Duodenal mucosa (tissue), 2 donors: ENCODE data around the gene DUOX1.

Experiments
- H3K27ac ChIP-seq: one replicate; pipeline ENCODE4 v1.7.0; 2013; ENCODE audit warnings: low read depth, low read length
- H3K27me3 ChIP-seq, 2 donors: one replicate each; pipeline ENCODE4 v1.7.0; 2013; ENCODE audit warnings: low read length in 2 of 2, control low read depth in 1 of 2; ENCODE audit not compliant: insufficient read depth in 2 of 2, control insufficient read depth in 1 of 2
- H3K36me3 ChIP-seq, 2 donors: one replicate each; pipeline ENCODE4 v1.7.0; 2013; ENCODE audit warnings: low read length in 2 of 2, control low read depth in 1 of 2; ENCODE audit not compliant: insufficient read depth in 2 of 2, control insufficient read depth in 1 of 2
- H3K4me1 ChIP-seq, 2 donors: one replicate each; pipeline ENCODE4 v1.7.0; 2013; ENCODE audit warnings: low read length in 2 of 2, control low read depth in 1 of 2; ENCODE audit not compliant: insufficient read depth in 2 of 2, control insufficient read depth in 1 of 2
- H3K4me3 ChIP-seq, 2 donors: one replicate each; pipeline ENCODE4 v1.7.0; 2013; ENCODE audit warnings: low read length in 2 of 2, low read depth in 1 of 2
- H3K9ac ChIP-seq, 2 donors: one replicate each; pipeline ENCODE4 v1.7.0; 2013; ENCODE audit warnings: low read length in 2 of 2, low read depth in 1 of 2
- H3K9me3 ChIP-seq, 2 donors: one replicate each; pipeline ENCODE4 v1.7.0; 2013; ENCODE audit warnings: low read length in 2 of 2, control low read depth in 1 of 2; ENCODE audit not compliant: control insufficient read depth in 1 of 2

The DUOX1 gene

GRCh38 chr15:45151998-45152828, 22.4 kb downstream of the DUOX1 start:
- Histone ChIP-seq H3K4me1 (no peaks in the 10 kb centered on the region), H3K4me3 (no peak overlapping the region), H3K9ac (no peak overlapping the region), H3K27me3 (no peaks in the 10 kb centered on the region), H3K9me3 (no peaks in the 10 kb centered on the region), H3K36me3 (no peaks in the 10 kb centered on the region), H3K27ac (no peak overlapping the region)

- Histone ChIP-seq H3K4me1 (no peaks in the 10 kb centered on the region), H3K36me3 (no peaks in the 10 kb centered on the region), H3K4me3 (no peak overlapping the region), H3K27ac (no peak overlapping the region), H3K27me3 (no peaks in the 10 kb centered on the region), H3K9me3 (no peaks in the 10 kb centered on the region), H3K9ac (no peak overlapping the region)
These were observed 25.9 kb downstream of the DUOX1 start for GRCh38 chr15:45155739-45156138.

- Histone ChIP-seq H3K27me3 (no peaks in the 10 kb centered on the region), H3K9me3 (no peaks in the 10 kb centered on the region), H3K36me3 (no peaks in the 10 kb centered on the region), H3K4me1 (no peaks in the 10 kb centered on the region), H3K9ac (no peak overlapping the region), H3K4me3 (no peak overlapping the region), H3K27ac (no peak overlapping the region)
These were observed 27.1 kb downstream of the DUOX1 start for GRCh38 chr15:45156744-45157455.

- Histone ChIP-seq H3K9ac (no peak overlapping the region), H3K4me3 (no peak overlapping the region), H3K4me1 (peaks cover 3 to 4% of the 10 kb centered on the region in 2 donors), H3K27me3 (no peaks in the 10 kb centered on the region), H3K36me3 (no peaks in the 10 kb centered on the region), H3K27ac (no peak overlapping the region), H3K9me3 (no peaks in the 10 kb centered on the region)
These were observed 28.2 kb downstream of the DUOX1 start for GRCh38 chr15:45157974-45158373.

GRCh38 chr15:45161666-45162065, 31.9 kb downstream of the DUOX1 start:
- no peak overlapping the region for H3K9ac ChIP-seq
- H3K27ac ChIP-seq = no peak overlapping the region
- no peaks in the 10 kb centered on the region for H3K27me3 ChIP-seq
- no peaks in the 10 kb centered on the region for H3K36me3 ChIP-seq
- no peaks in the 10 kb centered on the region for H3K9me3 ChIP-seq
- H3K4me3 ChIP-seq = no peak overlapping the region
- peaks cover 13 to 19% of the 10 kb centered on the region in 2 donors for H3K4me1 ChIP-seq

- Histone ChIP-seq H3K36me3 (no peaks in the 10 kb centered on the region), H3K9ac (peak overlapping the region in 1 of 2 donors; percentile 20), H3K27ac (no peak overlapping the region), H3K9me3 (no peaks in the 10 kb centered on the region), H3K27me3 (no peaks in the 10 kb centered on the region), H3K4me3 (no peak overlapping the region), H3K4me1 (peaks cover 13 to 19% of the 10 kb centered on the region in 2 donors)
These were observed 33.1 kb downstream of the DUOX1 start for GRCh38 chr15:45162771-45163507.

GRCh38 chr15:45163508-45163856, 33.7 kb downstream of the DUOX1 start:
- no peak overlapping the region for H3K4me3 ChIP-seq
- no peak overlapping the region for H3K27ac ChIP-seq
- H3K9me3 ChIP-seq = no peaks in the 10 kb centered on the region
- H3K9ac ChIP-seq = no peak overlapping the region
- no peaks in the 10 kb centered on the region for H3K27me3 ChIP-seq
- peaks cover 13 to 19% of the 10 kb centered on the region in 2 donors for H3K4me1 ChIP-seq
- H3K36me3 ChIP-seq = no peaks in the 10 kb centered on the region

- no peaks in the 10 kb centered on the region for H3K36me3 ChIP-seq
- no peak overlapping the region for H3K27ac ChIP-seq
- H3K4me3 ChIP-seq = no peak overlapping the region
- H3K4me1 ChIP-seq = peaks cover 13 to 19% of the 10 kb centered on the region in 2 donors
- no peaks in the 10 kb centered on the region for H3K27me3 ChIP-seq
- no peak overlapping the region for H3K9ac ChIP-seq
- no peaks in the 10 kb centered on the region for H3K9me3 ChIP-seq
These were observed 35.1 kb downstream of the DUOX1 start for GRCh38 chr15:45164914-45165313.

- Histone ChIP-seq H3K36me3 (no peaks in the 10 kb centered on the region), H3K27ac (no peak overlapping the region), H3K9ac (no peak overlapping the region), H3K4me3 (no peak overlapping the region), H3K9me3 (no peaks in the 10 kb centered on the region), H3K27me3 (no peaks in the 10 kb centered on the region), H3K4me1 (peaks cover 13 to 19% of the 10 kb centered on the region in 2 donors)
These were observed 35.7 kb downstream of the DUOX1 start for GRCh38 chr15:45165536-45165935.
